T-helper 9 cell (primary cell): Measurements from ENCODE around the gene HDC.

Experiments used
- DNase-seq: peaks from one replicate; pipeline ENCODE4 v3.0.0-alpha.2; 2020

Gene HDC

DNA sequence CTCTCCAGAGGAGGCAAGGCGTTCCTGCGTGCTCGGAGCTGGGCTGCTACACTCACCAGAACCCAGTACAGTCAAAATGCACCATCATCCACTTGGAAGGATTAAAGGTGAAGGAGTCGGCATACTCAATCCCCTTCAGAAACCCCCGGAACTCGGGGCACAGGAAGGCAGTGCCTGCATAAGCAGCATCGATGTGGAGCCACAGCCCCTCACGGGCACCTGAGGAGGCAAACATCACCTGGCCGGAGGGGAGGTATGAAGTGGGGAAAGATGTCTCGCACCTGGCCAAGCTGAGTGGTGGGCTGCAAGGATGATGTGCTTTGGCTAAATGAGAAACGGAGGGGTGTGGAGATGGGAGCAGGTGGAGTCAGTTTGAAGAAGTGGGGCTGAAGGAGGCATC, 13.0 kb downstream of the HDC start:
- no peak for DNase-seq

DNA sequence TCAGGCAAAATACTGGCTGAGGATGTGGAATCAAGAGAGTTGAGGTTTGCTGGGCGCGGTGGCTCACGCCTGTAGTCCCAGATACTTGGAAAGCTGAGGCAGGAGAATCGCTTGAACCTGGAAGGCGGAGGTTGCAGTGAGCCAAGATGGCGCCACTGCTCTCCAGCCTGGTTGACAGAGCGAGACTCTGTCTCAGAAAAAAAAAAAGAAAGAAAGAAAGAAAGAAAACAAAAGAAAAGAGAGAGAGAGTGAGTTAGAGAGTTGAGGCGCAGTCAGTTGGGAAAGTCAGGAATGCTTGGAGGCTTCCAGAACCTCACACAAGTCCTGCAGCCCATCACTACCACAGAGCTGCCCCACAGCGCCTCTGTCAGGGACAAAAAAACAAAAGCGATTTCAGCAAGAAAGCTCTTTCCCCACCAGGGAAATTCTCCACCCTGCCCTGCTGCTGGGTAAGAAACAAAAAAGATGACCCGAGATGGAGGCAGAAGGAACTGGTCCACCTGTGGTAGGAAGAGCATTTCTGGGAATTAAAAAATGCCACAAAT, 13.8 kb downstream of the HDC start:
- no peak for DNase-seq

DNA sequence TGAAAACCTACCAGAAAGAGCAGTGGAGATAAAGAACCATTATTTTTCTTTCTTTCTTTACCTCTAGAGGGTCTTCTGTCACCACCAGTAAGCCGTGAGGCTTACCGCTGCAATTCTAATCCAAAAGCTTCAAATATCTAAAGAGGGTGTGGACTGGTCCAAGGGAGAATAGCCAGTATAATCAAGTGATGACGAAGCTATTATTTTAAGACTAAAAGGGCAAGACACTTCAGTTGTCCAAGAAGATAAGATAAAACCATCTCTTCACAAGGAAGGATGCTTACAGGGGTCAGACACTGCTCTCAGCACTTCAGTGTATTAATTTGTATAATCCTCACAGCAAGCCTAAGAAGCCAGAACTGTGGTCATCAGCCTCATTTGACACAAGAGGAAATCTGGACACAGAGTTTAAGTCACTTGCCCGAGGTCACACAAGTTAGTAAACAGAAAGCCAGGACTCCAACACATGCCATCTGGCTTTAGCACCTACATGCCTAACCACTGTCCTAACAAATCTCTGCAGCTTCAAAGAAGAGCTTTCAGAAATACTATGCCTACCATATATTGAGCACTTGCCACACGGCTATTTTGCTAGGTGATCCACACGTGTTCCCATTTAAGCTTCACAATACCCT, 14.6 kb downstream of the HDC start:
- DNase-seq = no peak

DNA sequence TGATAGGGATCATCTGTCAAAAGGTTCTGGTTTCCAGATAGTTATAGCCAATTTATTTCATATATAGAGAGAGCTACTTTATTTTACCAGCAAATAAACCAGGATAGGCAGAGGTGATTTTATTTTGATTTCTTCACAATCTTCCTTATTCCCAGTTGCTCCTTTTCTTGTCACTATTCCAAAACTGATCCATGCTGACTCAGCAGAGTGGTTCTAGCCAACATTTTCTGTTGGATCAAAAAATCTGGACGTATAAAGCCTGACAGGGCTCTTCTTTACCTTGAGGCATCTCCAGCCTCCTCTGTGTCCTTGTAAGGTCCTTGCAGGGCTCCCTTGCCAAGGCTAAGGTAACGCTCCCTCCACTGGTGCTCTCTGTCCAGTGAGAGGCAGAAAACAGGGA, 15.8 kb downstream of the HDC start:
- no peak for DNase-seq

DNA sequence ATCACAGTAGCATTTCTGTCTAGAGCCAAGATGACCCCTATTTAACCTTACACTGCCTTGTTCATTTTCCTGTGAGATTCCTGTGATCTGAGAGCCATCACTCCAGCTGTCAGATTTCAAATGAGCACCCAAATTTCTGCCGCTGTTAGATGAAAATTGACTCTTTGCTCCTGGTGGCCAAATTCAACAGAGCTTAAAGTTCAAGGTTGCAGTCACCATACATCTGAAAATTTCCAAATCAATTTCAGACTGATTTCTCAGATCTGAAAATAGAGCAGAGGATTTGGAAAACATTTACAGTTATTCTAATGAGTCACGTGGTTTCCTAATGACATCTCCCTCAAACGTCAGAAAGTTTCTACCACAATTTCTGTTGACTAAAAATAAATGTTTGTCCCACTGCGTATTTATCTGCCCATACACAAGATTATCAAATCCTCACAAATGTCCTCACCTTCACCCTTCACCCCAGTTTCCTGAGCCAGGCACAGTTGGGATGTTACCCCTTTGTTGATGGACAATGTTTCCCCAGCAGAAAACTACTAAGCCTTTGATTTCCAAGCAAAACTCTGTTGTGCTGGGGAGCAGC, 16.4 kb downstream of the HDC start:
- DNase-seq = no peak

DNA sequence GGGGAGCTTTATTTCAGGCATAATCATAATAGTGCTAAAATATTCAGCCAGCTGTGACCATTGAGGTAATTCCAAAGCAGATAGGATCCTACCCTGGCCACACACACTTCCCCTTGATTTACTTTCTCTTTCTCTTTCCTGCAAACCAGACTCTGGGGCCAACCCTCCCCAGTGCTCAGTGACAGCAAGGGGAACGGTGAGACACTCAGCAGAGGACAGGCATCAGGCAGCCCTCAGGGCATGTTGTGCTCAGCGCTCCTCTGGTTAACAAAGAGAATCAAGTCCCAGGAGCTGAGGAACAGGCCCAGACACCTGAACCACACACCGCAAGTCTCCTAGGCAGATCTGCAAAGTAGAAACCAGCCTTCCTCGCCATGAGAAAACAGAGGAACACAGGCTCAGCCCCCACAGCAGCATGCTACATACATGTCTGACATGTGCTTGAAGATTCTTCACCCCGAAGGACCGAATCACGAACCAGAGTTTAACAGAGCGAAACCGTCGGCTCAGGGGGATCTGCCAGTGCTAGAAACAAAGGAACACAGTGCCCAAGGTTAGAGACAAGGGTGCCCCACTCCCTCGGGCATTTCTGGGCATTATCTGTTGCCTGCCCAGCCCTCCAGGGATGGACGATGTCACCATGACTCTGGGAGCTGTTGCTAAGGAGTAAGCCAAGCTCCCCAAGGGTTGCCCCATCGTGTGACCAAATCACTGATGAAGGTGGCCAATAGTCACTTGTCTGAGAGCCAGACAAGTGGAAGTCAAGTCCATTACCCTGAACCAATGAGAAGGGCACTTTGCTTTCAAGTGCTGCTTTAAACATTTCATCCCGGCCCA, 17.5 kb downstream of the HDC start:
- peak; percentile 33 for DNase-seq

DNA sequence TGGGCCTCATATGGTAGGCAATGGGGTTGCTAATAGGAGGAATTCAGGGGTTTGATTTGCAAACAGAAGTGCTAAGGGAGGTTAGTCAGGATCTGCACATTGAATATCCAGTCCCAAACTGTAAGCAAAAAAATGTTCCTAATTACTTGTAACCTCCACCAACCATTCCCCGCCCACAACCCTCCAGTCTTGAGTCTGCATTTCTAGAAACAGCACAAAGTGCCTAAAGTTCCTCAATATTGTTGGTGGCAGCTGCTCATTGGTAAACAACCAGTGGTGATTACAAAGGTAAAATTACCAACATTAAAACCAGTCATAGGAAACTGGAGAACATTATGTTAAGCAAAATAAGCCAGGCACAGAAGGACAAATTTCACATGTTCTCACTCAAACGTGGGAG, 18.9 kb downstream of the HDC start:
- DNase-seq = no peak

DNA sequence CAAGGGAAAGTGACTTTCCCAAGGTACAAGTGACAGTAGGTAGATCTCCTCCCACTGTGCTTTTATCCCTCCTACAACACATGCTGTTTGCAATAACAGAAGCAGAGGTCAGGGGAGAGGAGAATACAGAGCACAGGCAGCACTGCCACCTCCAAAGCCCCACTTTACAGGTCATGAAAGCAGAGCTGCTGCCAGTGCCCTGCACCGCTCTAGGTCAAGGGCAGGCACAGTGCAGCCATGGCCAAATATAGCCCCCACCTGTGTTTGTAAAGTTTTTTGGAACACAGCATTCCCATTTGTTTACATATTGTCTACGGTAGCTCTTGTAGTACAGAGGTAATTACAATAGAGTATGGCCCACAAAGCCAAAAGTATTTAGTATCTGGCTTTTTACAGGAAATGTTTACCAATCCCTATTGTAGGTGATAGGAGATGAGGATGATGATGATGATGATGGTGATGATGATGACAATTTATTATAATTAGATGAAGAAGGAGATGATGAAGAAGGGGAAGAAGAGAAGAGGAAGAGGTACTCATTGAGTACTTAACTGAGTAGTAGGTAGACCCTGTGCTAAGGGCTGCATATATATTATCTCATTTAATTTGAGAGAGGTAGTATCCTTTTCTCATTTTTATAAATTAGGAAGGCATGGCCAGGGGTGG, 20.4 kb downstream of the HDC start:
- no peak for DNase-seq

DNA sequence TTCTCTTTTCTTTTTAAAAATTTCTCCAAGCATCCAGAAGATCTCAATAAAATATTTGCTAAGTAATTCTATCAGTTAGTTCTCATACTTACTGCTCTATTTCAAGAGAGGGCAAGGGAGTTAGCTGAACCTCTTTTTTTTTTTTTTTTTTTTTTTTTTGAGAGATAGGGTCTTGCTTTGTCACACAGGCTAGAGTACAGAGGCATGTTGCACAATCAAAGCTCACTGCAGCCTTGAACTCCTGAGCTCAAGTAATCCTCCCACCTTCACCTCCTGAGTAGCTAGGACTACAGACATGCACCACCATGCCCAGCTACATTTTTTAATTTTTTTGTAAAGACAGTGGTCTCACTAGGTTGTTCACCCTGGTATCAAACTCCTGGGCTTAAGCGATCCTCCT, 21.4 kb downstream of the HDC start:
- DNase-seq = no peak

DNA sequence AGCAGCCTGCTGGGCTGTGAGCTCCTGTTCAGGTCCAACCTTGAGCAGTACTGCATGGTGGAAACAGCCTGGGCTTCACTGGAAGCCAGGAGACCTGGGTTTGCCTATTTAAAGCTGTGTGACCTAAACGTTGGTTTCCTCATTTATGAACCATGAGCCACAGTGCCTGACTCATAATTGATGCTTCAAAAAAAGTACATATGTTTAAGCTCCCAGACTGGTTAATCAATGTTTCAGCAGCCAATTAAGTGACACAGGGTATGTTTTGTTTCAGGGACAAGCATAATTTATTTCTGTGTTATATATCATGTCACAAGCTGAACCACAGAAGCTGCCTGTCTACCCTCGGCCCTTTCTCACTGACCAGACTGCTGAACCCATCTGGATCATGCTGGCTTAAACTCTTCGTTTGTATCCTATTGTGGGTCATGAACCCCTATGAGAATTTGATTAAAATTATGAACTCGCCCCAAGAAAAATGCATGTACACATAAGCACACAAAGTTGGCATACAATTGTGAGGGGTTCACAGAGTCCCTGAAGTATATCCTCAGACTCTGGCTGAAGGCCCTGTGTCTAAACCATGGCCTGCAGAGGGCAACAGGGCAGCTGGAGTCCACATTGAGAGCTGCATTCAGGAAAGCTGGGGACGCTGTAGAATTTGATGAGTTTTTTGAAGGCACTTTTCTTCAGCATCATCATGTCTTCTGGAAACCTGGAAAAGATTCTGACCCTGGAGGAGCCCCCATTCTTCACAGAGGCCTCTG, 23.7 kb downstream of the HDC start:
- DNase-seq = no peak

DNA sequence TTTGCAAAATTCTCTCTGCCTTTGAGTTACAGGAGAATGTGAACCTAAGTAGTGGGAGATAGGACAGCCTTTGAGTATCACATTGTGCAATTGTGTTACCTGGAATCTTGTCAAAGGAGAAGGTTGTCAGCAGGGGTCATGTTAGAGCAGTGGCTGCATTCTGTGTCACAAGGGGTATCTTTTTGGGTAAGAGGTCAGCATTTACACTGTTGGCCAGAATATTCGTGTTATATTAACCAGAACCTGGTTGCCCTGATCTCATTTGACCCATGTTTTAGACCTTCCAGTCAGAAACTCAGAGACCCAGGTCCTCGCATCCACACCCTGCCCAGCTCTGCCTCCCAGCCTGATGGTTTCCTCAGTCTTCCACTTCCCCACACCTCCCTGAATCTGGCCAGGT, 27.3 kb downstream of the HDC start:
- DNase-seq = no peak

DNA sequence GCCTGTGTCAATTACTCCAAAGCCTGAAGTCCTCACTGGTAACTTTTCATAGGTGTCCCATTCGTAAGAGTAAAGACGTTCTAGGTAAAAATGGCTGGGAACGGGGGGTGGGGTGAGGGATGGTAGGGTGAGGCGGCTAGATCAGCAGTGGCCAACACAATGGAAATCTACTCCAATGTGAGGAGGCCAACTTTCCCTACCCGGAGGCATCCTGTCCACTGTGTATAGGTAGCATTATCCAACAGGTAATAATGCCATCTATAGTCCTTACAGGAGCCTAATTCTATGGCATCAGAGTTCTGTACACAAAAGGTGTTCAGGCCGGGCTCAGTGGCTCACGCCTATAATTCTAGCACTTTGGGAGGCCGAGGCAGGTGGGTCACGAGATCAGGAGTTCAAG, 29.1 kb downstream of the HDC start:
- no peak for DNase-seq

DNA sequence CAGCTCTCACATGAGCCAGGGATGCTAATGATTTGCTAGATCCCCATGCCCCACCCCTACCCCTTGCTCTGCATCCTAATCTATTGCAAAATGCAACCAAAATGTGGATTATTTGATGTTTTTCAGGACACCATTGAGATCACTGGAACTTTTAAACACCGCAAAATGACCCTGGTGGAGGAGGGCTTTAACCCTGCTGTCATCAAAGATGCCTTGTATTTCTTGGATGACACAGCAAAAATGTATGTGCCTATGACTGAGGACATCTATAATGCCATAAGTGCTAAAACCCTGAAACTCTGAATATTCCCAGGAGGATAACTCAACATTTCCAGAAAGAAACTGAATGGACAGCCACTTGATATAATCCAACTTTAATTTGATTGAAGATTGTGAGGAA, 29.7 kb downstream of the HDC start:
- no peak for DNase-seq

DNA sequence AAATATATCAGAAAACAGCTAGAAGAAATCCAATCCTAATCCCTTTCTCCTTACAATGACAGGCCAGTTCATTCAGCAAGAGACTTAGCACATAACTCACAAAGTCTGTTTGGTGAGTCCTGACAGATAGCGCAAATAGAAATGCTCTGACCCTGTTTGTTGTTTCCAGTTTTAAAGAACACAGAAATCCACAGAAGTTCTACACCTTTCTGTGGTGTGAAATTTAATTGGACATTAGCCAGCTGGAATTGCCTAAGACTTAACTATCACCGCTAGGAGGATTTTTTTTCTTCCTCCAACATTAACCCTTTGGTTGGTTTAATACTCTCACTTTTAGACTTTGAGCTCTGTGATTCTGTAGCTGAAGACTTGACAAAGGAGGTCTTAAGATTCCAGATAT, 30.8 kb downstream of the HDC start:
- no peak for DNase-seq

DNA sequence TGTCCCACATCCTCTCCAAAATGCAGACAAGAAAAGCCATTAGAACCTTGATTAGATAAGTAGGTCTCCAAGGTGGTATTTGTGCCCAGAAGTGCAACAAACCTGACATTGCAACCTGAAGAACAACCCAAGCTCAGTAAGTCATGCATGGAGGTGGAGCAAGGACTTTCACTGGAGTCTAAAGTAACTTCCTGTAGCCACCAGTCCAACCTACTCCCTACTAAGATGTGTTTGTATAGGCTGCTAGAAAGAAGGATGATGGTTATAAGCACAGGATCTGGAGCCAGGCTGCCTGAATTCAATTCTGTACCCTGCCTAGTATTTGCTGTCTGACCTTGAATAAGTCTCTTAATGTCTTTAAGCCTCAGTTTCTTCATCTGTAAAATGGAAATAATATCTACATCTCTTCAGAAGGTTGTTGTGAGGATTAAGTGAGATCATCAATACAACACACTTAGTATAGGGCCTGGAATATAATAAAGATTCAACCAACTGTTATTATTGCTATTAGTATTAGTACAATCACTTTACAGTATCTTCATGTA, 32.3 kb downstream of the HDC start:
- no peak for DNase-seq

DNA sequence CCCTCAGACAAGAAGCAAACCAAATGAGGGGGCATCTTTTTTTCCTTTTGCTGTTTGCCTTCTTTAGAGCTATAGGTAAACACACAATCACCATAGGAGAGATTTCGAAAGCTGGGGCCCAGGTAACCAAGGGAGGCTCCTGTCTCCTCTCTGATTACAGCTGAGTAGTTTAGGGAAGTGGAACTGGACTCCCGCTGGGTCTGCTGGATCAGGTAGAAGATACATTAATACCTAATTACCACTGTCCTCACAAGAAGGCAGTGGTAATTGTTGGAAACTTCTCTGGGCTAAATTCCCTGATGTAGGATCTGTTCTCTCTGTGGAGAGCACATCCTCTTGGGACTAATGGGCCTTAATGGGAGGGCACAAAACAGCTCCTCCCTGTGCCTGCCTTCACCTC, 32.7 kb downstream of the HDC start:
- DNase-seq = no peak

DNA sequence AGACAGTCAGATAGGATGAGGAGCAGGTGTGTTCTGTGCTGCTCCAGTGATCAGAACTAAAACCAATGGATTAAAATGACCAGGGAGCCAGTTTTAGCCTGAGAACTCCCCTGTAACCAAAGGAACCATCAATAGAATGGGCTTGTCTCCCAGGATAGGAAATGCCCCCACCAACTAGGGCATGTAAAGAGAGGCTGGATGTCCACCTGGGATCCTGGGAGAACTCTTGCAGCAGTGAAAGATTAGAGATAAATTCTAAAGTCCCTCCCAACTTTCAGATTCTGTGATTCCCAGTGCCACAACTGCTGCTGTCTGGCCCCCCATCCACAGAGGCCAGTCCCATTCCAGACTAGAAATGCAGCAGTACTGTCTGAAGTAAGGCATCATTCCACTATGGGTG, 33.8 kb downstream of the HDC start:
- DNase-seq = no peak

DNA sequence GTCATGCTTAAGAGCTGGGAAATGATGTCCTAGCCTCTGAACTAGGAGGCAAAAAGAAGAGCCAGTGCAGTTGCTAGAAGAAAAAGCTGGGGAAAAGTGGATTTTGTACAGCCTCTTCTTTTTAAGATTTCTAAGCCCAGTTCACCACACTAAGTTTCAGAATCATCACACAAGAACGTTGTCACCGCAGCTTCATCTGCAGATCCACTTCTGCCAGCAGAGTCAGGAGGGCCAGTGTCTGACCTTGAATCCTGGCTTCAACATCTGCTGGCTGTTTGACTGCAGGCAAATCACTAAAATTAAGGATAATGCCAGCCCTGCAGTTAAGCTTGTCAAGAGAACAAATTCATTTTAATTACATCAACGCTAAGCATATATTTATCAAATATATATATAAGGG, 36.2 kb downstream of the HDC start:
- DNase-seq = no peak

DNA sequence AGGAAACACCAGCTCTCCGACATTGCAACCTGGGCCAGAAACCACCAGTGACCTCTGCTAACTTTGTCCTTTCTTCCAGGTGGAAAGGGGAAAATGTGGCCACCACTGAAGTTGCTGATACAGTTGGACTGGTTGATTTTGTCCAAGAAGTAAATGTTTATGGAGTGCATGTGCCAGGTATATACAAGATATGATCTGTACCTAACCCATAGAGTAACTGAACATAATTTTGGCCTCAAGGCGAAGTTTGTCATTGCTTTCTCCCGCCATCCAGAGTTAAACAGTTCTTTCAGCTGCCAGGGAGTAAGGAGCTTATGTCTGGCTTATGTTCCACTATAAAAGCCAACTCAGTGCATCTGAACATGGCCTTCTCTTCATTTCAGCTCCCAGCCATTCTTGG, 36.7 kb downstream of the HDC start:
- no peak for DNase-seq

DNA sequence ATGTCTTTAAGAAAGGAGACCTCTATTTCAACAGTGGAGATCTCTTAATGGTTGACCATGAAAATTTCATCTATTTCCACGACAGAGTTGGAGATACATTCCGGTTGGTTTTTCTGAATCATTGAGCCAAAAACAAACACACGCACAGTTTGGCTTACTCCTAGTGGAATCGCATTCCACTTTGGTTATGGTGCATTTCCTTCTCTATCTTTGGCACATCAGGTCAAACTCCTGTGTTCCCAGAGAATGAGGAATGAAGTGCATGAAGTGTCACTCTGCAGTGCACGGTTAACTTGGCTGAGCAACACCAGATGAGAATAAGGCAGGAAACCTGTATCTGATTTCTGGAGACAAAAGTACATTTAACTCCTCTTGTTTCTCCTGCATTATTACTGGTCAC, 38.5 kb downstream of the HDC start:
- DNase-seq = no peak

DNA sequence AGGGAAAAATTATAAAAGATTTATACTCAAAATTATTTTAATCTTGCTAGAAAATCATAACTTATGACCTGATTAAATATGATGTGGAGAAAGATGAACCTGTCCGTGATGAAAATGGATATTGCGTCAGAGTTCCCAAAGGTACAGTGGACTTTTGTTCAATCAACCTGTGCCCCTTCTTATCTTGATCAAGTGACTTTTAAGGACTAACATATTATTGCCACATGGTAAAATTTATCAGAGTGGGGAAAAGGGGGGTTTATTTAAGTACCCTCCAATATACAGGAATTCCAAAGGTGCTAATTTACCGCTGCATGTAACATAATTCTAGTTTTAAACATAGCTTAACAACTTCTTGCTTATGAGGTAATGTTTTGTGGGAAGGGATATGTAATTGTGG, 39.6 kb downstream of the HDC start:
- no peak for DNase-seq

DNA sequence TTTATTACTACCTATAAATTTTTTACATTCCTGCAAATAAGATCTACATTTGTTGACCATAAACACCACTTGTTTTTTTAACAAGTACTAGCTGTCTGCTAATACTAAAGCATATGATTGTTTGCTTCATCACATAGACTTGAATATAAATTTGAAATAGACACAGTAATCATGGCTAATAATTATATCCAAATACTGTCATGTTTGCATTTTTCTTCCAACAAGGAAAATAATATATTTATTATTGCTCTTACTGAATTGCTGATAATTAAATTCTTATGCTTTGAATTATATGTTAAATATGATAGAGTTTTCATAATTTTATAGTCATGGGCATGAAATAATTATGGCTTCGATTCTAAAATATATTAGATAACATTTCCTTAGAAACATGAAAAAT, 40.5 kb downstream of the HDC start:
- no peak for DNase-seq
